ENCODE results near the gene DPH1. TPM values are rescaled to one million over a fixed set of nuclear protein-coding genes. Genes with fewer than 3 reads are reported as not detected.

The DPH1 gene
- total RNA-seq, 2 experiments from 2014 or later = 31.3 to 37.8 TPM

- ChIA-PET POLR2A (no interaction called here), CTCF (interaction anchor here (1.0 to 8.9 kb wide), 9 partner anchors 8 to 219 kb away, joined by 3 to 110 read pairs (median 4); partner anchors contain the start of gene HIC1)
- Mint-ChIP-seq H3K27ac (peak overlapping the region; percentile 9), H3K36me3 (ENCODE audit: low read depth) (peaks cover 56% of the 10 kb centered on the region), H3K9me3 (no peaks in the 10 kb centered on the region), H3K4me1 (peaks cover 54% of the 10 kb centered on the region), H3K4me3 (no peak overlapping the region), H3K27me3 (no peaks in the 10 kb centered on the region)
- no peak for DNase-seq
These were observed 34.6 kb downstream of the DPH1 start for GRCh38 chr17:2064520-2064971.

- ChIA-PET POLR2A (interaction anchor here (0.6 kb wide), 2 partner anchors 28 to 226 kb away, joined by 3 to 4 read pairs; no protein-coding TSS in a partner anchor), CTCF (interaction anchor here (0.8 to 8.9 kb wide), 13 partner anchors 9 to 218 kb away, joined by 3 to 110 read pairs (median 4); partner anchors contain the start of gene HIC1)
- Mint-ChIP-seq H3K27ac (peak overlapping the region; percentile 9), H3K4me3 (no peak overlapping the region), H3K27me3 (no peaks in the 10 kb centered on the region), H3K9me3 (no peaks in the 10 kb centered on the region), H3K36me3 (ENCODE audit: low read depth) (peaks cover 55% of the 10 kb centered on the region), H3K4me1 (peaks cover 56% of the 10 kb centered on the region)
- DNase-seq = peak; percentile 72
These were observed 35.2 kb downstream of the DPH1 start for GRCh38 chr17:2064980-2065785.

DNA sequence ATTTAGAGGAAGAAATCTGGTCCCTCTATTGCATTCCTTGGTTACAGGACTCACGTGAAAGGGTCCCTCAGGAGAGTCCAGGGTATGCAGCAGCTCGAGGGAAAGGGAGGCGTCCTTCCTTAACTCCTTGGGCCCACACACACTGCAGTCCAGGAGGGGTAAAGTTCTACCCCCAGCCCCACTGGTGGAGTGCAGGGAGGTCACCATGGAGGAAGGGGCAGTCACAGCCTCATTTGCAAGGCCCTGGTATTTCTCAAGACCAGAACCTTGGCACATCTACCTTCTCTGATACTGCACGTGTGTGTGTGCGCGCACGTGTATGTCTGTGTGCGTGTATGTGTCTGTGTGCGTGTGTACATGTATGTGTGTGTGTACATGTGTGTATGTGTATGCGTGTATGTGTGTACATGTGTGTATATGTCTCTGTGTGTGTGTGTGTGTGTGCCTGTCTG is 36.0 kb downstream of the DPH1 start:
- Mint-ChIP-seq H3K27ac (peak overlapping the region; percentile 3), H3K36me3 (ENCODE audit: low read depth) (peaks cover 50% of the 10 kb centered on the region), H3K9me3 (no peaks in the 10 kb centered on the region), H3K4me1 (peaks cover 57% of the 10 kb centered on the region), H3K4me3 (no peak overlapping the region), H3K27me3 (no peaks in the 10 kb centered on the region)
- ChIA-PET POLR2A (no interaction called here), CTCF (interaction anchor here (0.8 to 8.9 kb wide), 9 partner anchors 9 to 217 kb away, joined by 3 to 110 read pairs (median 4); partner anchors contain the start of gene HIC1)
- no peak for DNase-seq

DNA sequence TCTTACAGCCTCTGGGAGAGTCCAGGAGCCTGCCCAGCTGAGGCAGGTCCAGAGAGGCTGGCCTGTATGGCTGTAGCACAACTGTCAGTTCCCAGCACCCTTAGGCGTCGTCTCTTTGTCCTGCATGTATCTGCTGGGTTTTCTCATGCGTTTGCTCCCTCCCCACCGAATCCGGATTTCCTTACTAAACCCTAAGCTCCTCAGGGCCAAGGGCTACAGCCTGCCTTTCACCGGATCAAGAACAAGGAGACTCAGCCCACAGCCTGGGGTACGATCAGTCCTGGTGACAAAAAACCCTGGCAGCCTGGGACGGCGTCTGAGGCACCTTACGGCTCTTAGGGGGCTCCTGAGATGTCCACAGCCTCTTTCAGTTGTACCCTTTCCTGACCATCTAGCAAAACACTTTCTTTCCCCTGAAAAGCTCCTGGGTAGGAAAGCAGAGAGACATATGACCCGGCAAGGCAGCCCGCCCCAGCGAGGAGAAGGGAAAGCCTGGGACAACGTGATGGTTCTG is 37.2 kb downstream of the DPH1 start:
- Mint-ChIP-seq H3K27ac (no peak overlapping the region), H3K36me3 (ENCODE audit: low read depth) (peaks cover 61% of the 10 kb centered on the region), H3K9me3 (no peaks in the 10 kb centered on the region), H3K4me1 (peaks cover 65% of the 10 kb centered on the region), H3K27me3 (no peaks in the 10 kb centered on the region), H3K4me3 (no peak overlapping the region)
- ChIA-PET POLR2A (interaction anchor here (0.6 kb wide), 1 partner anchor 25 kb away, joined by 5 read pairs; no protein-coding TSS in a partner anchor), CTCF (interaction anchor here (1.1 to 8.9 kb wide), 4 partner anchors 11 to 203 kb away, joined by 3 to 110 read pairs (median 28); partner anchors contain the start of gene HIC1)
- no peak for DNase-seq

GRCh38 chr17:2067608-2068024 is 37.7 kb downstream of the DPH1 start:
- Mint-ChIP-seq H3K4me3 (no peak overlapping the region), H3K36me3 (ENCODE audit: low read depth) (peaks cover 63% of the 10 kb centered on the region), H3K27ac (no peak overlapping the region), H3K27me3 (no peaks in the 10 kb centered on the region), H3K9me3 (no peaks in the 10 kb centered on the region), H3K4me1 (peaks cover 69% of the 10 kb centered on the region)
- no peak for DNase-seq
- ChIA-PET POLR2A (interaction anchor here (0.6 kb wide), 1 partner anchor 24 kb away, joined by 5 read pairs; no protein-coding TSS in a partner anchor), CTCF (interaction anchor here (1.1 to 8.9 kb wide), 4 partner anchors 11 to 202 kb away, joined by 3 to 110 read pairs (median 28); partner anchors contain the start of gene HIC1)

- H3K27me3 Mint-ChIP-seq = no peaks in the 10 kb centered on the region
- H3K9me3 Mint-ChIP-seq = no peaks in the 10 kb centered on the region
- H3K27ac Mint-ChIP-seq = no peak overlapping the region
- DNase-seq = no peak
- peaks cover 64% of the 10 kb centered on the region for H3K36me3 Mint-ChIP-seq (ENCODE audit: low read depth)
- ChIA-PET CTCF (interaction anchor here (1.1 to 8.9 kb wide), 4 partner anchors 12 to 202 kb away, joined by 3 to 110 read pairs (median 28); partner anchors contain the start of gene HIC1), POLR2A (no interaction called here)
- peaks cover 68% of the 10 kb centered on the region for H3K4me1 Mint-ChIP-seq
- no peak overlapping the region for H3K4me3 Mint-ChIP-seq
These were observed 38.1 kb downstream of the DPH1 start for GRCh38 chr17:2068031-2068518.

GRCh38 chr17:2068519-2069051 is 38.6 kb downstream of the DPH1 start:
- H3K36me3 Mint-ChIP-seq (ENCODE audit: low read depth) = peaks cover 60% of the 10 kb centered on the region
- no peak overlapping the region for H3K4me3 Mint-ChIP-seq
- H3K27ac Mint-ChIP-seq = peak overlapping the region; percentile 55
- H3K4me1 Mint-ChIP-seq = peaks cover 67% of the 10 kb centered on the region
- DNase-seq = no peak
- POLR2A ChIA-PET = interaction anchor here (0.6 kb wide), 2 partner anchors 21 to 1628 kb away, joined by 3 to 4 read pairs; partner anchors contain the start of gene P2RX5
- CTCF ChIA-PET = interaction anchor here (0.7 to 8.9 kb wide), 11 partner anchors 12 to 347 kb away, joined by 3 to 110 read pairs (median 4); partner anchors contain the start of gene HIC1
- no peaks in the 10 kb centered on the region for H3K27me3 Mint-ChIP-seq
- H3K9me3 Mint-ChIP-seq = no peaks in the 10 kb centered on the region

DNA sequence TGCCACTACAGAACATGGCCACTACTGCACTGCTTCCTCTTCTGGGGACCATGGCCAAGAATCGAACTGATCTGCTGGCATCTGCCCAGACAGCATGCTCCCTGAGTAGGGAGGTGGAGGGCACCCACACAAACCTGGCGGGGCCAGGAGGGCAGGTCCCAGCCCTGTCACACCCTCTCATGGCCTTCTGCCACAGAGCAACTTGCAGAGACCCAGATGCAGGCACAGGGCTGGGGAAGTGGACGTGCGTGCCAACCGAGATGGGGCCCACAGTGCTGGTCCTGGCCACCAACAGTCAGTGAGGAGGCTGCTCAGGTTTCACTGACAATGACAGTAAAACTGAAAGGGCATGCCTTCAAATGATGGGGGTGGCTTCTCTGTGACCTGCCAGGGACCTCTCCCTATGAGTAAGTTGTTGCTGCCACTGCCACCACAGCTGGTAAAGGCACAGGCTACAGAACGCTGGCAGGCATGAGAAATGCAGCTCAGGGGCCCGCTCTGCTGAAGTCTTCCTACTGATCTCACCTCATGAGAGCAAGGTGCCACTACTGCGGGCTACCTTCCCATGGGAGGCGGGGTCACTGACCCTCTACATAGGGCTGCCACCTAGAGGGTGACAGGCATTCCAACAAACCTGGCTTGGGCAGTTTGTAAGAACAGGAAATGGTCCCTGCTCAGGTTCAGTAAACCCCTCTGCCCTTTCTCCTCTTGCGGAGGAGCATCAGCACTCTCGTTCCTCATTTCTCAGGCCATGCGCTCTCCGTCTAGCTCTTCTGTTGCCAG is 40.5 kb downstream of the DPH1 start:
- peaks cover 51% of the 10 kb centered on the region for H3K36me3 Mint-ChIP-seq (ENCODE audit: low read depth)
- ChIA-PET CTCF (interaction anchor here (0.8 to 8.9 kb wide), 13 partner anchors 12 to 212 kb away, joined by 3 to 110 read pairs (median 4); partner anchors contain the start of gene HIC1), POLR2A (interaction anchor here (0.7 to 0.9 kb wide), 2 partner anchors 24 to 183 kb away, joined by 3 to 4 read pairs; no protein-coding TSS in a partner anchor)
- H3K4me1 Mint-ChIP-seq = peaks cover 65% of the 10 kb centered on the region
- H3K27me3 Mint-ChIP-seq = no peaks in the 10 kb centered on the region
- DNase-seq = peak; percentile 76
- peak overlapping the region; percentile 74 for H3K27ac Mint-ChIP-seq
- no peak overlapping the region for H3K4me3 Mint-ChIP-seq
- no peaks in the 10 kb centered on the region for H3K9me3 Mint-ChIP-seq

GRCh38 chr17:2071024-2071385 is 41.1 kb downstream of the DPH1 start:
- Mint-ChIP-seq H3K27ac (peak overlapping the region; percentile 74), H3K4me1 (peaks cover 66% of the 10 kb centered on the region), H3K27me3 (no peaks in the 10 kb centered on the region), H3K9me3 (no peaks in the 10 kb centered on the region), H3K4me3 (no peak overlapping the region), H3K36me3 (ENCODE audit: low read depth) (peaks cover 52% of the 10 kb centered on the region)
- ChIA-PET CTCF (interaction anchor here (0.6 to 8.9 kb wide), 12 partner anchors 11 to 212 kb away, joined by 3 to 110 read pairs (median 4); partner anchors contain the start of gene HIC1), POLR2A (interaction anchor here (0.7 to 0.9 kb wide), 2 partner anchors 24 to 183 kb away, joined by 3 to 4 read pairs; no protein-coding TSS in a partner anchor)
- DNase-seq = no peak

DNA sequence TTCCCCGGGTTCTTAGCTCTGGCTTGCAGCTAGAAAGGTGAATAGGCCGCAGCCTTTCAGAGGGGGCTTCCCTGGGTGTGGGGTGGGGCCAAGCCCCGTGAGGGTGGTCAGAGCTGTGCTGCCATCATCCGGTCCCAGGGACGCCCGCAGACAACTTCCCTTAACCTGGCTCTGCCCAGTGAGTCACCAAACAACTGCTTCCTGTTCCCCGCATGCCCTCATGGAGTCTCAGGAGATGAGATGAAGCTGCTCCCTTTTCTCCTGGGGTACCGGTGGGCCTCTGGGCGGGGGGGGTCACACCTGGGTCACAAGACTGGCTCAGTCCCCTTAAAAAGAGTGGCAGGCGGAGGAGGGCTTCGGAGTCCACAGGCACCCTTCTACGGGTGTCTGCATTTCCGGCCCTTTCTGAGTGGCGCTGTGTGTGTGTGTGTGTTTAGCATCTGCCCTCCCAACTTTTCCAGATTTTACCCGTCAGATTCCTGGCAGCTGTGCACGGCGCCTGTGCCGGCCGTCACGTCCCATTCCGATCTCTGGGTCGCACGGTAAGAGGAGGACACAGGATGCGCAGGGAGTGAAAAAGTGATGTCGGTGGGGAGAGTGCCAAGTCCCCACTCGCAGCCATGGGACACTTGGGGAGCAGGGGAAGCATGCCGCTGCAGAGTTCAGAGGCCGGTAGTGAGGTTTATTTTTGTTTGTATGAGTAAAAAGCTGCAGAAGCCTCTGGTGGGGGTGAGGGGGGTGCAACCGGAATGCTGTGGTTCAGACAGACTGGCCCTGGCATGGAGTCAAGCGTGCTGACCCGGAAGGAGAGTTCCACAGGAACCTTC is 41.7 kb downstream of the DPH1 start:
- Mint-ChIP-seq H3K27me3 (no peaks in the 10 kb centered on the region), H3K36me3 (ENCODE audit: low read depth) (peaks cover 54% of the 10 kb centered on the region), H3K4me3 (no peak overlapping the region), H3K4me1 (peaks cover 64% of the 10 kb centered on the region), H3K9me3 (no peaks in the 10 kb centered on the region), H3K27ac (peak overlapping the region; percentile 74)
- CTCF ChIA-PET = interaction anchor here (0.6 to 8.9 kb wide), 12 partner anchors 10 to 211 kb away, joined by 3 to 110 read pairs (median 4); partner anchors contain the start of gene HIC1
- no peak for DNase-seq
- POLR2A ChIA-PET = no interaction called here

GRCh38 chr17:2074919-2075318 is 45.0 kb downstream of the DPH1 start:
- POLR2A ChIA-PET = no interaction called here
- H3K36me3 Mint-ChIP-seq (ENCODE audit: low read depth) = peaks cover 57% of the 10 kb centered on the region

More at GRCh38 chr17:2074919-2075318, 45.0 kb downstream of the DPH1 start:
- CTCF ChIA-PET = interaction anchor here (1.2 to 2.8 kb wide), 6 partner anchors 10 to 170 kb away, joined by 3 to 13 read pairs (median 4); partner anchors contain the start of gene HIC1
- no peak for DNase-seq
- Mint-ChIP-seq H3K27me3 (no peaks in the 10 kb centered on the region), H3K4me3 (no peak overlapping the region), H3K27ac (no peak overlapping the region), H3K4me1 (peaks cover 34% of the 10 kb centered on the region), H3K9me3 (no peaks in the 10 kb centered on the region)
